HepG2 (cell line): Measurements from ENCODE around the gene SEMA4C. TPM values are rescaled to one million over a fixed set of nuclear protein-coding genes. Genes with fewer than 3 reads are reported as not detected.

Source experiments
- CHD4 ChIP-seq: fragments of 200-600 bp; sonication (generic); IDR thresholded peaks from 2 replicates; pipeline ENCODE4 v1.7.0; 2017; ENCODE audit warnings: mild to moderate bottlenecking, low read length, borderline replicate concordance
- E2F5 ChIP-seq: sonication (generic); formaldehyde crosslinking; conservative IDR thresholded peaks from 2 replicates; pipeline ENCODE4 v1.4.0; 2020; ENCODE audit warnings: missing genetic modification reagents
- FOXC1 ChIP-seq: sonication (generic); formaldehyde crosslinking; IDR thresholded peaks from 2 replicates; pipeline ENCODE4 v1.8.0; 2022; ENCODE audit warnings: mild to moderate bottlenecking, missing genetic modification reagents, borderline replicate concordance
- FOXO4 ChIP-seq: sonication (generic); formaldehyde crosslinking; conservative IDR thresholded peaks from 2 replicates; pipeline ENCODE4 v1.8.1; 2023; ENCODE audit warnings: missing genetic modification reagents
- GATA4 ChIP-seq: sonication (generic); IDR thresholded peaks from 2 replicates; pipeline ENCODE4 v1.6.1; 2016; ENCODE audit warnings: antibody characterized with exemption, low read depth, borderline replicate concordance
- HOXA9 ChIP-seq: sonication (generic); formaldehyde crosslinking; IDR thresholded peaks from 2 replicates; pipeline ENCODE4 v1.8.1; 2022; ENCODE audit warnings: missing genetic modification reagents, mild to moderate bottlenecking, moderate library complexity, borderline replicate concordance
- MYPOP ChIP-seq: sonication (generic); formaldehyde crosslinking; IDR thresholded peaks from 2 replicates; pipeline ENCODE4 v1.8.1; 2023; ENCODE audit warnings: mild to moderate bottlenecking, moderate library complexity, missing genetic modification reagents
- PRDM15 ChIP-seq: sonication (generic); formaldehyde crosslinking; IDR thresholded peaks from 2 replicates; pipeline ENCODE4 v1.4.0; 2020; ENCODE audit warnings: missing genetic modification reagents
- TEF ChIP-seq: sonication (generic); formaldehyde crosslinking; IDR thresholded peaks from 2 replicates; pipeline ENCODE4 v1.5.0; 2020; ENCODE audit warnings: missing genetic modification reagents
- UBTF ChIP-seq: sonication (generic); formaldehyde crosslinking; IDR thresholded peaks from 2 replicates; pipeline ENCODE4 v1.4.0; 2020; ENCODE audit warnings: mild to moderate bottlenecking, missing genetic modification reagents
- ZFP91 ChIP-seq: sonication (generic); formaldehyde crosslinking; IDR thresholded peaks from 2 replicates; pipeline ENCODE4 v1.9.0; 2022; ENCODE audit warnings: missing genetic modification reagents, mild to moderate bottlenecking, borderline replicate concordance
- ZNF235 ChIP-seq: sonication (generic); formaldehyde crosslinking; IDR thresholded peaks from 2 replicates; pipeline ENCODE4 v1.8.1; 2023; ENCODE audit warnings: mild to moderate bottlenecking, missing genetic modification reagents, borderline replicate concordance
- ZZZ3 ChIP-seq: sonication (generic); formaldehyde crosslinking; IDR thresholded peaks from 2 replicates; pipeline ENCODE4 v1.4.0; 2020; ENCODE audit warnings: missing genetic modification reagents, mild to moderate bottlenecking, borderline replicate concordance
- polyA plus RNA-seq, 8 experiments: library from polyadenylated mRNA; depleted of rRNA in 3 of 8; stranded (reverse) in 7 of 8; unstranded in 1 of 8; fragments of >200 nt; fragmentation: Illumina TruSeq in 4 of 8; extraction: Trizol in 4 of 8; gene quantifications; 2 replicates each; pipeline versions ENCODE4 v1.2.1 to v1.2.3, GENCODE V29; 2011 to 2016; ENCODE audit warnings: low read depth in 4 of 8, missing spikeins in 1 of 8, mixed read lengths in 1 of 8; ENCODE audit not compliant: insufficient read depth in 1 of 8
- total RNA-seq, 5 experiments: library from RNA; depleted of rRNA; stranded (reverse); fragments of >200 nt; fragmentation: Illumina TruSeq; extraction: Trizol; gene quantifications; 2 replicates each; pipeline ENCODE4 v1.2.3, GENCODE V29; 2016; ENCODE audit warnings: low read depth in 1 of 5

SEMA4C gene
- total and polyA plus RNA-seq, 2 of the 13 experiments (the other 11 are each of a cell fraction or from before 2014, with no cell fraction given) = 25.9 to 46.6 TPM

GRCh38 chr2:96867756-96868554, 1.9 kb downstream of the SEMA4C start (continued):
- no peak; the same call in 1 of the 2 replicates for TF ChIP-seq PRDM15 (CRISPR knock-in tag)
- TF ChIP-seq TEF (CRISPR knock-in tag) = no peak
- no peak for TF ChIP-seq E2F5 (CRISPR knock-in tag)
- TF ChIP-seq ZZZ3 (CRISPR knock-in tag) = no peak
- no peak for TF ChIP-seq CHD4
- no peak for TF ChIP-seq ZNF235 (CRISPR knock-in tag)
- TF ChIP-seq FOXC1 (CRISPR knock-in tag) = 0 out of 2 replicates have a peak, but pooled peaks have one; percentile 20
- TF ChIP-seq MYPOP (CRISPR knock-in tag) = no peak
- 0 out of 2 replicates have a peak, but pooled peaks have one; percentile 65 for TF ChIP-seq ZFP91
- no peak for TF ChIP-seq FOXO4
- no peak for TF ChIP-seq GATA4
- TF ChIP-seq UBTF (CRISPR knock-in tag) = no peak
- TF ChIP-seq HOXA9 (CRISPR knock-in tag) = no peak
